Stimulated activated CD8-positive, alpha-beta memory T cell treated with anti-CD3 and anti-CD28 coated beads, Interleukin-7, amount 100 ng/mL, for 24 hours (primary cell): ENCODE measurements around the gene NRCAM.

ENCODE experiments used
- DNase-seq: peaks from one replicate; pipeline ENCODE4 v3.0.0-alpha.2; 2020; ENCODE audit warnings: low read depth

The NRCAM gene

DNA sequence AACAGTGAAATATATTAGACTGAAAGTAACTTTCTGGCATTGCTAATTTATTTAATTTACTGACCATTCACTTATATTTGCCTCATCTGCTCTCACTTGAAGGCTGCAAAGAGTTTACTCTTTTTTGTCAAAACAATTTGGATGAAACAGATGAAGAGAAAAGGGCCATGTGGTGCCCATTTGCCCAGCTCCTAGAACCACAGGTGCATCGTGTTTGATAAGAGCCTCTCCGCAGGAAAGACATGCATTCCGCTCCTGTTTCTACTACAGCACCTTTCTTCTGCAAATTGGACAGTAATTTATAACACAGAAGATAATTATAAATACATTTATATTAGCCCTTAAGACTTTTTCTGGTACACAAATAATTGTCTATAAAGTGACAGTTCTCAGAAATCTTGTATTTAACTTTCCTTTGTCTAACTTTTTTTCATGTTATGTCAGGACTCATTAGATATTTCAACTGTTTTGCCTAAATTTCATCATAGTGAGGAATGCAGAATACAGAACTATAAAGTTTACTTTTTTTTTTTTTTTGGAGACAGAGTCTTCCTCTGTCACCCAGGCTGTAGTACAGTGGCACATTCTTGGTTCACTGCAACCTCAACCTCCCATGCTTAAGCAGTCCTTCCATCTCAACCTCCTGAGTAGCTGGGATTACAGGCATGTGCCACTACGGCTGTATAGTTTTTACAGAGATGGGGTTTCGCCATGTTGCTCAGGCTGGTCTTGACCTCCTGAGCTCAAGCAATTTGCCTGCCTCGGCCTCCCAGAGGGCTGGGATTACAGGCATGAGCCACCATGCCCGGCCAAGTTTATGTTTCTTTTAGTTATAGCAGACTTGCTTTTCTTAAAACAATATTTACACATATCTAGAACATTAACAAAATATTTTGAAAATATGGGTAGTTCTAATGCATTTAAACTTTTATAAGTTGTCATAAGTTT, 326.9 kb downstream of the NRCAM start:
- no peak for DNase-seq

DNA sequence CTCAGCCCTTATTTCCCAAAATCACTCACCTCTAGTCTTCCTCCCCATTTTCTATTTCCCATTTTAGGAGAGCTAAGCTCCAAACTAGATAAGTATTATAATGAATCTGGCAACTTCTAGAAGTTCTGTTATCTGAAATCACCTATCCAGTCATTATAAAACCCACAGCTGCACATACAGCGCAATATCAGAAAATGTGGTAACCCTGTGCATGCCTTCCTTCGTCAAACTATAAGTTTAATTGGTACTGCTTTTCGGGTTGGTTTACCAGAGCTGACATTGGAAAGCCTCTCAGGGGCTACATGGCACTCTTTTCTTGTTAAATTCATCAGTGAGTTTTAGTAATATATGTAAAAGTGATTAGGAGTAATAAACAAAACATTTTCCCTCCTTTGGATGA, 327.7 kb downstream of the NRCAM start:
- no peak for DNase-seq

DNA sequence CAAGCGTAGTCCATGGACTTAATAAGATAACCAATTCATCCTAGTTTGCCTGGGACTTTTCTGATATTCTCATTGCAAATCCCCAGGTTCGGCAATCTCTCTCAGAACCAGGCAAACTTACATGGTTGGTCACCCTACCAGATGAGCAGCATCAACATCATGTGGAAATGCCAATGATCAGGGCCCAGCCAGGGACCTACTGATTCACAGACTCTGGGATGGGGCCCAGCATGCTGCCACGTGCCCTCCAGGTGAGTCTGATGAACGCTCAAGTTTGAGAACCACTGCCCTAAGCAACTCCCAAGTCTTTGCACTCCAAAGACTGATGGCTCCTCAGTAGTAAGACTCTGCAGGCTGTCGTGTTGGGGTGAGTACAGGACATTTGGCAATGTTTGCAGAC, 328.8 kb downstream of the NRCAM start:
- DNase-seq: no peak

DNA sequence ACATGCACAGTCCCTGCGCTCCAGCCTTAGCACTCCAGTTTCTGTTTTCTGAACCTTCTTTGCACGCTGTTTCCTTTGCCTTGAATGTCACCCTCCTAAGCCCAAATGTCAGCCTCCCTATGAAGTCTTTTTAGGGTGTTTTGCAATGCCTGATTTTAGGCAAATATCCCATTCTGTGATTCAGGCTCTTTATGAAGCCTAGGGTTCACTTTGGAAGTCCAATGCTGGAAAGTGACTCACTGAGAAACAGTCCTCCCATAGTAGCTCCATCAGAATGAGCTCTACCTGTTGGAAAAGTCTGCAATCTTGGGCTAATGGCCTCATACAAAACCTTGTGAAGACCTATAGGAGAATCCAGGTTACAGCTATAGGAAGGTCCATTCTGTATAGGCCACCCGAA, 331.4 kb downstream of the NRCAM start:
- DNase-seq: no peak

DNA sequence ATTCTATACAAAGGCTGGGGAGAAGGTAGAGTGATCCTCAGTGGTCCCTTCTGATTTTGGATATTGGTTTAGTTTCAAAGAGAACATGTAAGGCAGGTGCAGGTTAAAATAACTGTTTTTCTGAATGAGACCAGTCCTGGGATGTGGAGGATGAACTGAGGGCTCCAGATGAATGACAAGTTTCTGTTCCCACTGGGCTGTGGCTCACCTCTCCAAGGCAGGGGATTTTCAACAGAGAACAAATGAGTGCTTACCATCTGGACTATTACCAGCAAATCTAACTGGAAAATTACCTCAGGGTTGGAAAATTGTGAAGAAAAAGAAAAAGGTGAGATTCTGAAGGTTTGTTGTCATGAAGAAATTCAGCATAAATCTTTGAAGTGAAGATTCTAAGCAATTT, 334.1 kb downstream of the NRCAM start:
- no peak for DNase-seq

DNA sequence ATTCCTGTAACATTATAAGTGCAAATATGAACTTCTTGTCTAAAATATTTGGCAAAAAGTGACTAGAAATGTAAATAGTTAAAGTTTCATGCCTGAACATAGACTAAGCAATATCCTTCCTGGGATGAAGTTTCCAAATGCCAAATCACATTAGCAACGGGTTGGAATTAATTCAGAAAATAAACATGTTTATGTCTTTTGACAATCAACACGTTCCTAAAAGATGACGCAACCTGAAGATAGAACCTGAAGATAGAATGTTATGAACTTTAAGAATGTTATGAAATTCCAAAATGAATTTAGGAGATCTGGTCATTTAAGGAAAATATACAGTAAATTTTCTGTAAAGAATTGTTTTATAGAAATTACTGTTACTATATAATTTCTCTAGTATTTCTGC, 335.3 kb downstream of the NRCAM start:
- DNase-seq: no peak

DNA sequence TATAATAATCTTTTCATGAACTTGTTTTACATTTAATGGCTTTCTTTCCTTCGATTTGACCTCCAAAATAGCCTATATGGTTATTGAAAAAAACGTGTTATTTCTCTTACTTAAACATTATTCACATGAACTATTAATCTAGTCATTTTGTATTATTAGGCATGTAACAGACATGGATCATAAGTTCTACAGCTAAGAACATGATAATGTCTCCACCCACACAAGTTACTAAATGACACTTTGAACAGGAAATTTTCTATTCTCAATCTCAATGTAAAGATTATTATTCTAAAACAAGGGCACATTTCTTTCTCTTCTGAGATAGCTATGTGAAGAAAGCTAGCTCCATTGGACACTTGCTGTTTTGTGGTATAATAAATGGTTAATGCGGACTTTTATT, 336.0 kb downstream of the NRCAM start:
- DNase-seq: no peak

DNA sequence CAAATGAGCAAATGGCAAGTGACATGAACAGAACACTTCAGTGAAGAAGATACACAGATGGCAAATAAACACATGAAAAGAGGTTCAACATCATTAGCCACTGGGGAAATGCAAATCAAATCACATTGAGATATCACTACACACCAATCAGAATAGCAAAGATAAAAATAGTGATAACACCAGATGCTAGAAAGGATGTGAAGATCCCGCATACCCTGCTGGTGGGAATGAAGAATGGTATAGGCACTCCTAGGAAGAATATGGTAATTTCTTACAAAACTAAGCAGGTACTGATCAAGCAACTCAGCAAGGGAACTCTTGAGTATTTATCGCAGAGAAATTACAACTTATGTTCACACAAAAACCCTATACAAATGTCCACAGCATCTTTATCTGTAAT, 337.3 kb downstream of the NRCAM start:
- no peak for DNase-seq

DNA sequence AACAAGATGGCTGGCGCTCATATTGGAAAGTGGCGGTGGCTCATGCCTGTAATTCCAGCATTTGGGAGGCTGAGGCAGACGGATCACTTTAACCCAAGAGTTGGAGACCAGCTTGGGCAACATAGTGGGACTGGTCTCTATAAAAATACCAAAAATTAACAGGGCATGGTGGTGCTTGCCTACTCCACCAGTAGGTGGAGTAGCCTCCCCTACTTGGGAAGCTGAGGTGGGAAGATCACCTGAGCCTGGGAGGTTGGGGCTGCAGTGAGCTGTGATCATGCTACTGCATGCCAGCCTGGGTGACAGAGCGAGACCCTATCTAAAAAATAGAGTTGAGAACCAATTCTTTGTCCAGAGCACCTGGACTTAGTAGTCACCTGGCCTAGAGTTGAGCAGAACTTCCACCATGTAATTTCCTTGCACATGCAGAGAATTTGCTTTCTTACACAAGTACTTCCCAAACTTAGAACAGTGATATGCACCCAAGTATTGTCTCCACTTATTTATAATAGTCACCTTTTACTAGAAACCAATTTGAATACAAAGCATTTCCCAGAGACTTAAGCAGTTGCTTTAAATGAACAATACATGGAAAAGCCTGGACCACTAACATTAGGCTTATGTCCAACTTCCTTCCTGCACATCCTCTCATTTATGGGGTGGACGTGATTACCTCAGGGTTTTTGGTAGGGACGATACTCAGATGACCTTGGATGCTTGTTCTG, 342.0 kb downstream of the NRCAM start:
- DNase-seq: no peak

DNA sequence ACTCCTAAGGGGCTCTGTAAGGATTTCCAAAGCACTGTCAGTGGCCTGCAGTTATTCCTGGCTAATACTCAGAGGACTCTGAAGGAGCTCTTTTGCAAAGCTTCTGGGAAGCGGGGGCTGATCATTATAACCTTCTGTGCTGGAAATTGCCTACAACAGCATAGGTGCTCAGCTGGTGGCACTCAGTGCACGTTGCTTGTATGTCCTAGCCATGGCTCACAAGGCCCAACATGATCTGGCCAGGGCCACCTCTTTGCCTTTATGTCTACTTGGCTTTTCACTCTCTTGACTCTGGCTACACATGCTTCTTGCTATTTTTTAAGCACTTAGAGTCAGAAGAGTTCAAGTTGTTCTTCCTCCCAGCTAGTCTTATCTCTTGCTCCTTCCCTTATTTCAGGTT, 343.6 kb downstream of the NRCAM start:
- DNase-seq: no peak

DNA sequence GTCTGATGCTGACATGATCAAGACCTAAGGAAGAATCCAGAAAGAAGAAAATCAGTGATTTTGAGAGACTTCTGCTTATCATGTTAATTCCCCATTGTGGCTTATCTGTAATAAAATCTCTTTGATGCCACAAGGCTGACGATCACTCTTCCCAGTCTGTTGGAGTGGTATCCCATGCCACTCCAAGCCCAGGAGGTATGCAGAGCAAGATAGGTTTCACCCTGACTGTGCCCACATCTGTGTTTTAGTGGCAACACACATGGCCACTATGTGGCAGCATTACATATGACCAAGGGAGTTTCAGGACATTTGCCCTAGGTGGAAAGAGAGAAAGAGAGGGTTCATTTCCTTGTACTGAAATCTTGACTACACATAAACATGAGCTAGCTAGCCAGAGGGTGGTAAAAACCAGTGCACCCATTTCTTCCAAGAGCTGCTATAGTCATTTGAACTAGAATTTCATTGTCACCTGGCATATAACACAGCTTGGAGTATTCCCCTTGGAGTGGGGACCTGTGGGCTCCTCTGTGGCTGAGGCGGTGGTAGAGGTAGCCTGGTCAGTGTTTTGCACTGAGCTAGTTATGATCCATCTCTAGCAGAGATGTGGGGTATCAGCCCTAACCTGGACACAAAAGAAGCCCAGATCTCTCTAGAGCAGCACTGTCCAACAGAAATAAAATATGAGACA, 346.9 kb downstream of the NRCAM start:
- DNase-seq: no peak

DNA sequence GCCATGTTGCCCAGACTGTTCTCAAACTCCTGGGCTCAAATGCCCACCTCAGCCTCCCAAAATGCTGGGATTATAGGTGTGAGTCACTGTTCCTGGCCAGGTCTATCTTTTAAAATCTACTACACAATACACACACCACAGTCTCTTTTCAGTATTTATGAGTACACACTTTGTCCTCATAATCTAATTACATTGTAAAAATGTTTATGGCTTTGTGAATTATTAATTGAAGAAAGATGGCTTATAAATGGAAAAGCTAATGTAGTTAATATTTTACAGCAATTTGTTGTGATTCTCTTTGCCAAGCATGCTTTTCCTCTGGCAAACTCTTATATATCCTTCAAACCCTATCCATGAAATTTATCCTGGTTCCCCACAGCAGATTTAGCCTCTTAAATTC, 348.1 kb downstream of the NRCAM start:
- DNase-seq: no peak

DNA sequence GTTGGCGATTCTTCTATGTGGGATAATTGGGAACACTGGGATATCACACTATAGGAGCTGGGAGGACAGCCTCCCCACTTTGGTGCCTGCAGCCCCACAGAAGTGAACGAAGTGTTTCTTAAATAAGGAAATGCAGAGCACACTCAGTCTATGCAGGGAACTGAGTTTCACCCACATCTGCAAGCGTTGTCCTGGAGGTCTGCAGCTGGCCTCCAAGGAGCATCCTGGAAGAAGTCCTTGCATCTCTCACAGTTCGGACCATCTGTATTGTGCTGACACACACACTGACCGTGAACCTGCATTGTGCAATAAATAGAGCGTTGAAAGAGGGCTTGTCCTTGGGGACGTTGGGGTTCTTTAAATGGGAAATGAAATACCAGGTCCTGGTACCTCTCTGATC, 351.9 kb downstream of the NRCAM start:
- no peak for DNase-seq

DNA sequence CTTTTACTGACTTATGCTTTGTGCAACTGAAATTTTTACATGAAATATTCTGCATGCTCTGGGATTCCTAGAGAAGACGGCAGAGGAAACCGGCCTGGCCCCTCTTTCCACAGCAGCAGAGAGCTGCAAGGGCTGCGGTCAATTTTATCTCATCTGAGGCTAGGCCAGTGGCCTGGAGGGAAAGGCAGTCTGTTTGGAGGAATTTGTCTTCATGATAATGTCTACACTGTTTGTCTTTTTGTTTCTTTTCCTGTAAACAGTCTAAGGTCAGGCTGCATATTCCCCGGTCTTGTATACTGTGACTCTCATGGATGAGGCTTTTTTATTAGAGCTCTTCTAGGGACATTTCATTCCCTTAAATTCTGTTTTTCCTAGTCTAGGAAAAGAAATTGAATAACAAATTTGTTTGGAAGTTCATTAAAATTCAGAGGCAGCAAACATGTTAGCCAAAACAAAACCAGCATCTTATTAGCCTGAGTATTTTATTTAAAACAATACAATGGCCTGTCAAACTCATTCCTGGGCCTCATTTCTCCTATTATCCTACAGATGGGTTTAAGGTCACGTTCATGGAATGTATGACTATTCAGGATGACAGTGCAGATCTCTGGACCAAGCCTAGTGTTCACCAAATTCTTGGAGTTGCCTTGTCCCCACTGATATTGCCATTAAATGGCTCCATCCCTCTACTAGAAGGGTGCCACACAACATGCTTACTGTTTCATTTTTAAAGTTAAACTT, 352.5 kb downstream of the NRCAM start:
- DNase-seq: no peak

DNA sequence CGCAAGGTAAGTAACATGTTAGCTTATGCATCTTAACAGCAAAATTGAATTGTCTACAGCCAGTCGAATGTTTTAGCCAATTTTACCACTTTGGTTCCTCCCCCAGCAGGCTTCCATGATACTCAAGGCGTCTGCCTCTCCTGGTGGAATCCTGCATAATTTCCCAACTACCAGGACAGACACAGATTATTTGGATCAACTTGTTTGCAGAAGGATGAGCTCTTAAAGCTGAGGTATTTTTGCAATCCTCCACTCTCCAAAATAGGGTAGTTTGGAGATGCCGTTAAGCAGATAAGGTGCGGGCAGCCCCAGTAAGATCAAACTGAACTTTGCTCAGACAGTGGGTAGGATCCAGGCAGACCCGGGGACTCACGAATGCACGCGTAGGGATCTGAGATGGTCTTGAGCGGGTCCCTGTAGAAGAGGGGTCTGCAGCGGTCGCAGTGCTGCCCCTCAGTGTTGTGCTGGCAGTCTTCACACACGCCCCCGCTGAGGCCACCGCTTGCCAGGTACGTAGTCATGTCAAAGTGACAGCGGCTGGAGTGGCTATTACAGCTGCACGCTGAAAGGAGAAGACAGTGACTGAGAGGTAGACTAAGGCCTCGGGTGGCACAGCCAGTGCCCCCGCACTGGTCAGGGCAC, 353.4 kb downstream of the NRCAM start:
- no peak for DNase-seq

DNA sequence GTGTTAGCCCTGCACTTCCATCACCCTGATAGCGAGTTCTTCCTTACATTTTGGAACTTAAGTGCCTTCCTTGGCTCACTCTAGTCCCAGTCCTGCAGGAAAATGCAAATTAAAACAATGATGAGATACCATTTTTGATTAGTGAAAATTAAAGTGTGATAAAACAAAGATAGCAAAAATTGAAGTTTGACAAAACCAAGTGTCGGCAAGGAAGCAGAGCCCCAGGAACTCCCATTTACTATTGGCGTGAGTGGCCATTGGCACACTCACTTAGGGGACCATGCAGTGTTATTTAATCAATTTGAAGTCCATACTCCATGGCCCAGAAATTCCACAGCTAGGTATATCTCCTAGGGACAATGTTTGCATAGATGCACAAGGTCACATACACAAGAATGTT, 354.5 kb downstream of the NRCAM start:
- DNase-seq: no peak

DNA sequence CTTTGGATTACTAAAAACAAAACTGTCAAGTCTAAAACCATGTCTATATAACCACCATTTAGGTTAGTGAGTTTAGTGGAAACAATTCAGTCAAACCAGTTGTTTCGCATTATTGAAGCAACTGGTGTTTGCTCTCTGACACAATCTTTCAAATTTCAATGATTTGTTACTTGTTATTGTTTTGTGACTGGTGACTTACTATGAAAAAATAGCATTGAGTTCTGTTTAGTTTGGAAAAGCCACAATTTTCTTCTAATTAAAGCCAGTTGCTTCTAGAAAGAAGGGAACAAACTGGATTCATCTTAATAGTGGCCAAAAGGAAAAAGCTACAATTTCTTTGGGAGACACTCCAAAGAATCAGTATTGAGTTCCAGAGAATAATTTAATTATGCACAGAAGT, 356.5 kb downstream of the NRCAM start:
- DNase-seq: no peak

DNA sequence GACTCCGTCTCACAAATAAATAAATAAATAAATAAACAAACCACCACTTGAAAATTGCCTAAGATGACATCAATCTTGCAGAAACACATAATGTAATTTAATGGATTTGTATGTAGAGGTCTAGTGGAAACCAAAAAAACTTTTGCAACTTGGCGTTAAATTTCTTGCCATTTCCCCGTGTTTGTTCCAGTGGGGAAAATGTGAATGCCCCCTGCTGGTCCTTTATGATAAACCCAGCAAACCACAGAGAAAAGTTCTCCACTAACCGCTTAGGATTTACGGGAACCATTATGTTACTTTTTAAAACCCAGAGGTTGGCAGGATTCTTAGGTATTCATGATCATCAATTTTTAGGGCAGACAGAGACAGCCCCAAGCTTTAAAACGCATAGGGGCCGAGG, 358.5 kb downstream of the NRCAM start:
- DNase-seq: no peak
